GM23338 (cell line): Measurements from ENCODE around the gene CH25H. TPM values are rescaled to one million over a fixed set of nuclear protein-coding genes. Genes with fewer than 3 reads are reported as not detected.

ENCODE experiments used
- ATAC-seq: fragments of 200-7000 bp; cut with Tn5 transposase; 3 replicates; pipeline ENCODE4 v1.9.1; 2020
- DNase-seq: peaks from one replicate; pipeline ENCODE4 v3.0.0-alpha.2; 2015; ENCODE audit warnings: low spot score
- H2AFZ ChIP-seq: fragments of 200-600 bp; sonication (generic); 2 replicates; pipeline ENCODE4 v1.8.0; 2016; ENCODE audit warnings: antibody characterized with exemption, mild to moderate bottlenecking, moderate library complexity
- H3F3A ChIP-seq: fragments of 200-600 bp; sonication (generic); replicated peaks from 2 replicates; pipeline ENCODE4 v1.8.0; 2017; ENCODE audit warnings: antibody characterized with exemption, mixed run types, low read depth
- H3K27ac ChIP-seq: fragments of 200-600 bp; sonication (generic); 2 replicates; pipeline ENCODE4 v1.6.1; 2016; ENCODE audit warnings: low read depth
- H3K27me3 ChIP-seq: fragments of 200-600 bp; sonication (generic); 2 replicates; pipeline ENCODE4 v1.8.0; 2016; ENCODE audit warnings: mild to moderate bottlenecking, mixed run types, moderate library complexity; ENCODE audit not compliant: insufficient read depth
- H3K36me3 ChIP-seq: fragments of 200-600 bp; sonication (generic); 2 replicates; pipeline ENCODE4 v1.8.0; 2016; ENCODE audit warnings: mild to moderate bottlenecking; ENCODE audit not compliant: insufficient read depth
- H3K4me1 ChIP-seq: fragments of 200-600 bp; sonication (generic); 2 replicates; pipeline ENCODE4 v1.8.0; 2016; ENCODE audit warnings: mild to moderate bottlenecking, moderate library complexity; ENCODE audit not compliant: insufficient read depth
- H3K4me2 ChIP-seq: fragments of 200-600 bp; sonication (generic); 2 replicates; pipeline ENCODE4 v1.7.1; 2017; ENCODE audit warnings: mixed run types
- H3K4me3 ChIP-seq: fragments of 200-600 bp; sonication (generic); 2 replicates; pipeline ENCODE4 v1.6.1; 2016; ENCODE audit warnings: mixed run types
- H3K79me2 ChIP-seq: fragments of 200-600 bp; sonication (generic); replicated peaks from 2 replicates; pipeline ENCODE4 v1.8.0; 2017; ENCODE audit warnings: mild to moderate bottlenecking; ENCODE audit not compliant: insufficient read depth
- H3K9me2 ChIP-seq: fragments of 200-600 bp; sonication (generic); 2 replicates; pipeline ENCODE4 v1.8.0; 2017; ENCODE audit not compliant: insufficient read depth
- H4K20me1 ChIP-seq: fragments of 200-600 bp; sonication (generic); replicated peaks from 2 replicates; pipeline ENCODE4 v1.8.0; 2017; ENCODE audit warnings: mild to moderate bottlenecking; ENCODE audit not compliant: insufficient read depth
- H3K27ac Mint-ChIP-seq: 2 replicates; pipeline ENCODE4 v1.8.0; 2020; ENCODE audit warnings: inconsistent platforms, mild to moderate bottlenecking, moderate library complexity, mixed read lengths
- H3K27me3 Mint-ChIP-seq: 3 replicates; pipeline ENCODE4 v1.8.0; 2022; ENCODE audit warnings: low read depth, mild to moderate bottlenecking, moderate library complexity, mixed read lengths, inconsistent platforms; ENCODE audit not compliant: insufficient read depth, poor library complexity
- H3K36me3 Mint-ChIP-seq: 3 replicates; pipeline ENCODE4 v1.8.0; 2021; ENCODE audit warnings: low read depth, mild to moderate bottlenecking, inconsistent platforms, moderate library complexity, mixed read lengths
- H3K4me1 Mint-ChIP-seq: 3 replicates; pipeline ENCODE4 v1.8.0; 2020; ENCODE audit warnings: mild to moderate bottlenecking, inconsistent platforms, mixed read lengths
- H3K4me3 Mint-ChIP-seq: 3 replicates; pipeline ENCODE4 v1.8.0; 2021; ENCODE audit warnings: moderate library complexity, mild to moderate bottlenecking, inconsistent platforms, mixed read lengths
- H3K9me3 Mint-ChIP-seq: 3 replicates; pipeline ENCODE4 v1.8.0; 2020; ENCODE audit warnings: moderate library complexity, mild to moderate bottlenecking, inconsistent platforms, mixed read lengths
- CREB1 ChIP-seq: fragments of 250-450 bp; sonication (Bioruptor Pico); IDR thresholded peaks from 2 replicates; pipeline ENCODE4 v1.5.0; 2020; ENCODE audit warnings: low read depth, mild to moderate bottlenecking, moderate library complexity
- CTCF ChIP-seq, 2 experiments: fragments of 200-600 bp in 1 of 2; sonication (generic) in 1 of 2; conservative IDR thresholded peaks; 2 replicates each; pipeline versions ENCODE4 v1.5.1 to v1.6.1; 2016 to 2017; ENCODE audit warnings: antibody characterized with exemption in 2 of 2, low read depth in 2 of 2, mild to moderate bottlenecking in 2 of 2, moderate library complexity in 1 of 2
- ETS1 ChIP-seq: IDR thresholded peaks from 2 replicates; pipeline ENCODE4 v1.6.1; 2016; ENCODE audit warnings: antibody characterized with exemption
- EZH2 ChIP-seq: fragments of 200-600 bp; sonication (generic); IDR thresholded peaks from one replicate; pipeline ENCODE4 v1.8.0; 2017; ENCODE audit warnings: antibody characterized with exemption, mild to moderate bottlenecking, low read depth; ENCODE audit not compliant: unreplicated experiment
- EZH2phosphoT487 ChIP-seq: fragments of 200-600 bp; sonication (generic); IDR thresholded peaks from one replicate; pipeline ENCODE4 v1.8.1; 2018; ENCODE audit warnings: antibody characterized with exemption; ENCODE audit not compliant: unreplicated experiment
- JUNB ChIP-seq: IDR thresholded peaks from one replicate; pipeline ENCODE4 v1.6.1; 2016; ENCODE audit warnings: antibody characterized with exemption; ENCODE audit not compliant: unreplicated experiment
- NANOG ChIP-seq: IDR thresholded peaks from 2 replicates; pipeline ENCODE4 v1.6.1; 2016; ENCODE audit warnings: antibody characterized with exemption, borderline replicate concordance
- POLR2AphosphoS5 ChIP-seq: IDR thresholded peaks from 2 replicates; pipeline ENCODE4 v1.6.1; 2016; ENCODE audit warnings: antibody characterized with exemption, low read depth
- REST ChIP-seq: IDR thresholded peaks from one replicate; pipeline ENCODE4 v1.6.1; 2018; ENCODE audit warnings: antibody characterized with exemption; ENCODE audit not compliant: unreplicated experiment
- STAT1 ChIP-seq: IDR thresholded peaks from one replicate; pipeline ENCODE4 v1.6.1; 2016; ENCODE audit warnings: antibody characterized with exemption; ENCODE audit not compliant: unreplicated experiment
- ZNF114 ChIP-seq: fragments of 250-450 bp; sonication (Bioruptor Pico); IDR thresholded peaks from 2 replicates; pipeline ENCODE4 v1.5.0; 2020; ENCODE audit warnings: mild to moderate bottlenecking, moderate library complexity
- ZNF331 ChIP-seq: fragments of 250-450 bp; sonication (Bioruptor Pico); IDR thresholded peaks from 2 replicates; pipeline ENCODE4 v1.5.0; 2020; ENCODE audit warnings: low read depth, mild to moderate bottlenecking, moderate library complexity
- ZNF462 ChIP-seq: fragments of 250-450 bp; sonication (Bioruptor Pico); IDR thresholded peaks from 2 replicates; pipeline ENCODE4 v1.5.0; 2020; ENCODE audit warnings: mild to moderate bottlenecking, moderate library complexity
- polyA plus RNA-seq: library from polyadenylated mRNA; unstranded; fragments of >200 nt; fragmentation: Nextera tagmentation; extraction: Ambion mirVana; gene quantifications from 2 replicates; pipeline ENCODE4 v1.2.1, GENCODE V29; 2016
- total RNA-seq: library from RNA; depleted of rRNA; stranded (reverse); fragments of >200 nt; shearing (Covaris generic); gene quantifications from 2 replicates; pipeline ENCODE4 v1.2.3, GENCODE V29; 2014

CH25H gene
- total and polyA plus RNA-seq, 2 experiments from 2014 or later = 1.3 to 1.7 TPM

- no peak overlapping the region for H3K4me3 ChIP-seq
- H3K27ac ChIP-seq = peak overlapping the region; percentile 87
- no peak overlapping the region for H2AFZ ChIP-seq
- H3K36me3 ChIP-seq = no peaks in the 10 kb centered on the region; the same call in 1 of the 2 replicates
- H3K4me3 Mint-ChIP-seq = no peak overlapping the region
- DNase-seq (no peak), ATAC-seq (no peak; the same call in 2 of the 3 replicates)
- H3K79me2 ChIP-seq = peaks cover 5% of the 10 kb centered on the region
- H3K4me2 ChIP-seq = peak overlapping the region; percentile 50
- no peaks in the 10 kb centered on the region for H3K27me3 ChIP-seq
- peaks cover 56% of the 10 kb centered on the region for H3K4me1 ChIP-seq
- peaks cover 2% of the 10 kb centered on the region for H3K27me3 Mint-ChIP-seq
- H3K9me3 Mint-ChIP-seq = no peaks in the 10 kb centered on the region
- H4K20me1 ChIP-seq = no peaks in the 10 kb centered on the region
- no peaks in the 10 kb centered on the region for H3F3A ChIP-seq
- H3K36me3 Mint-ChIP-seq = peaks cover 3% of the 10 kb centered on the region; the same call in 2 of the 3 replicates
- peak overlapping the region; percentile 22 for H3K27ac Mint-ChIP-seq
- no peak for TF ChIP-seq EZH2phosphoT487
- TF ChIP-seq REST = no peak
- no peak for TF ChIP-seq JUNB
- no peak for TF ChIP-seq NANOG
- no peak for TF ChIP-seq CTCF (conservative IDR thresholded peaks at IDR 0.05; ENCODE audit: low read depth in 2 of 2)
- no peak for TF ChIP-seq POLR2AphosphoS5
- no peak for TF ChIP-seq CREB1
- TF ChIP-seq ZNF114 (CRISPR knock-in tag) = no peak
- no peak for TF ChIP-seq EZH2
- TF ChIP-seq ETS1 = no peak
- no peak for TF ChIP-seq STAT1
- no peak for TF ChIP-seq ZNF462 (CRISPR knock-in tag)
- TF ChIP-seq ZNF331 (CRISPR knock-in tag) = no peak
- no peaks in the 10 kb centered on the region for H3K9me2 ChIP-seq
- H3K4me1 Mint-ChIP-seq = peaks cover 42% of the 10 kb centered on the region
Observed at GRCh38 chr10:89241486-89242344, 34.6 kb upstream of the CH25H start.
